ENCODE measurements around the gene CDK12.

CDK12 gene

GRCh38 chr17:39549747-39550573, 88.7 kb downstream of the CDK12 start:
- DNase-seq (ENCODE audit: low spot score), result no peak

GRCh38 chr17:39551879-39552278, 90.6 kb downstream of the CDK12 start:
- DNase-seq (ENCODE audit: low spot score), result no peak

GRCh38 chr17:39553341-39553945, 92.2 kb downstream of the CDK12 start:
- no peak for DNase-seq (ENCODE audit: low spot score)

- no peak for DNase-seq (ENCODE audit: low spot score)
Observed at GRCh38 chr17:39555368-39555767, 94.1 kb downstream of the CDK12 start.

- DNase-seq (ENCODE audit: low spot score), result no peak
Observed at GRCh38 chr17:39556423-39556822, 95.1 kb downstream of the CDK12 start.

GRCh38 chr17:39562395-39562794, 101.1 kb downstream of the CDK12 start:
- DNase-seq (ENCODE audit: low spot score), result no peak

- no peak for DNase-seq (ENCODE audit: low spot score)
Observed at GRCh38 chr17:39562976-39563375, 101.7 kb downstream of the CDK12 start.

- DNase-seq (ENCODE audit: low spot score), result peak; percentile 73
Observed at GRCh38 chr17:39563476-39563875, 102.2 kb downstream of the CDK12 start.

- peak; percentile 72 for DNase-seq (ENCODE audit: low spot score)
Observed at GRCh38 chr17:39564211-39564848, 103.0 kb downstream of the CDK12 start.

GRCh38 chr17:39566094-39566850, 105.0 kb downstream of the CDK12 start:
- no peak for DNase-seq (ENCODE audit: low spot score)

- no peak for DNase-seq (ENCODE audit: low spot score)
Observed at GRCh38 chr17:39568702-39569101, 107.4 kb downstream of the CDK12 start.

- no peak for DNase-seq (ENCODE audit: low spot score)
Observed at GRCh38 chr17:39569126-39569525, 107.8 kb downstream of the CDK12 start.

GRCh38 chr17:39572121-39572520, 110.8 kb downstream of the CDK12 start:
- no peak for DNase-seq (ENCODE audit: low spot score)

GRCh38 chr17:39573447-39574298, 112.4 kb downstream of the CDK12 start:
- DNase-seq (ENCODE audit: low spot score), result peak; percentile 83

GRCh38 chr17:39576187-39576586, 114.9 kb downstream of the CDK12 start:
- DNase-seq (ENCODE audit: low spot score), result peak; percentile 73

- DNase-seq (ENCODE audit: low spot score), result no peak
Observed at GRCh38 chr17:39578272-39578671, 117.0 kb downstream of the CDK12 start.

GRCh38 chr17:39579318-39580081, 118.2 kb downstream of the CDK12 start:
- DNase-seq (ENCODE audit: low spot score), result peak; percentile 88

- peak; percentile 59 for DNase-seq (ENCODE audit: low spot score)
Observed at GRCh38 chr17:39580082-39580468, 118.8 kb downstream of the CDK12 start.

GRCh38 chr17:39581071-39581758, 119.9 kb downstream of the CDK12 start:
- DNase-seq (ENCODE audit: low spot score), result no peak

- no peak for DNase-seq (ENCODE audit: low spot score)
Observed at GRCh38 chr17:39581759-39582085, 120.4 kb downstream of the CDK12 start.
